ENCODE measurements around the gene TSEN34.

GRCh38 chr19:54211235-54211634 lies 20.1 kb downstream of the TSEN34 start:
- TF ChIP-seq CTCF (conservative IDR thresholded peaks at IDR 0.05; ENCODE audit: low read depth, low read length), result no peak
- TF ChIP-seq EZH2 (IDR thresholded peaks at IDR 0.05; ENCODE audit: borderline replicate concordance, low read depth, low read length, poor library complexity, severe bottlenecking), result no peak
